Upper lobe of right lung (tissue), 1 donor: ENCODE results near the gene HOXA2. TPM values are rescaled to one million over a fixed set of nuclear protein-coding genes. Genes with fewer than 3 reads are reported as not detected.

Source experiments
- ATAC-seq: fragments of 200-7000 bp; cut with Tn5 transposase; one replicate; pipeline ENCODE4 v1.9.1; 2020; ENCODE audit warnings: mild to moderate bottlenecking, moderate library complexity
- DNase-seq: peaks from one replicate; pipeline ENCODE4 v3.0.0-alpha.2; 2020
- H3K27ac ChIP-seq: fragments of 200-600 bp; one replicate; pipeline ENCODE4 v1.8.0; 2022
- H3K27me3 ChIP-seq: fragments of 200-600 bp; one replicate; pipeline ENCODE4 v1.8.0; 2022; ENCODE audit warnings: mild to moderate bottlenecking
- H3K36me3 ChIP-seq: fragments of 200-600 bp; one replicate; pipeline ENCODE4 v1.8.0; 2022
- H3K4me1 ChIP-seq: fragments of 200-600 bp; one replicate; pipeline ENCODE4 v1.8.0; 2022
- H3K4me3 ChIP-seq: fragments of 200-600 bp; one replicate; pipeline ENCODE4 v1.8.0; 2022; ENCODE audit warnings: mild to moderate bottlenecking
- H3K9me3 ChIP-seq: fragments of 200-600 bp; one replicate; pipeline ENCODE4 v1.8.0; 2022
- intact Hi-C: fragments of 100-400 bp; cut with DNase I; formaldehyde crosslinking; loops from one replicate; pipeline ENCODE4 v1.11.0; 2022
- long read RNA-seq: library from polyadenylated mRNA; unstranded; transcript quantifications from one replicate; pipeline ENCODE4 v2.0.0, GENCODE V29; 2021
- total RNA-seq: library from RNA; stranded (reverse); fragmentation: NEBNext Ultra II Directional; extraction: Animal tissue kit (Norgen Biotek cat#: 25700); gene quantifications from one replicate; pipeline ENCODE4 v1.2.1, GENCODE V29; 2021
- TF ChIP-seq, protein P1 (sequence below): fragments of 200-600 bp; IDR thresholded peaks from one replicate; pipeline ENCODE4 v1.8.0; 2022; ENCODE audit warnings: antibody characterized with exemption
- donor health status: DM: no; HTN: yes; CAD: no; lungs with severe emphysema.

The HOXA2 gene
- 2.1 TPM for total RNA-seq
- long read RNA-seq, partial matches to known transcripts = 0 of 2 reads
- long read RNA-seq, other reads (novel, unspliced or antisense) = 0 of 2 reads

DNA sequence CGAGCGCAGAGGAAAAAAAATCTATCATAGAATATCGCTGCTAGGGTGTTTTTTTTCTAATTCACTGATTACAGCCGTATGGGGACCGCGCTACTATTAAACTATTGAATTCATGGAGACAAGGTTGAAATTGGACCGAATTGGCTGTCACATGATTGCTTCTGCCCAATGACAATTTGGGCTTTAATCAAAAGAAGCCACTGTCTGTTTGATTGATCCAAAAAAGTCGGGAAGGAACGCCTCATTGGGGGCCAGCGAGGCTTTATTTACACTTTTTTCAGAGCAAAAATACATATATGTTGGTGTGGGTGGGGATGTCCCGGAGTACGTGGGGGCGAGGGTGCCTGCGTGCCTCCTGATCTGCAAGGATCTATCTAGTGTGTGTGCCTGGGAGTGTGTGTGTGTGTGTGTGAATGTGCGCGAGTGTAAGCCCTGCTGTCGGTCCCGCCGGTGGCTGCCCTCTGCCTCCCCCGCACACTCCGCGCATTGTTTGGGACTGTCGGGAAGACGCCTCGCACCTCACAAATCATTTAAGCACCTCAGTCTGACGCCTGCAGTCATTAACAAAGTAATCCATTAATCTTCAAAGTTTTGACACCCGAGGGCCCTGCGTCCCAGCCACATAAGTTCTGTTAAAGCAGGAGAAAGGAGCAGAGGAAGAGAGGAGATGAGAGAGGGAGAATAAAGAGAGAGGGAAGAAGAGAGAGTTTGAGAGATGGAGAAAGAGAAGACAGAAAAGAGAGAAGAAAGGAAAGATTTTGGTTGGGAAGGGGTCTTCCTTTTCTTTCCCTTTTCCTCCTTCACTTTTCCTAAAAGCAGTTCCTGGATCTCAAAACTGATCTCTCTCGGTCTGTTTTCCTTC lies at the start of gene HOXA2:
TSS of gene HOXA2 (minus strand) at position 103 of the 862 bp plus-strand sequence. CDS start 183 bp downstream, outside the sequence.
- Histone ChIP-seq H3K4me3 (peak within 1 kb of the TSS; percentile 91), H3K9me3 (no peaks in the 10 kb centered on the region), H3K4me1 (peaks cover 17% of the 10 kb centered on the region), H3K27ac (peak within 1 kb of the TSS; percentile 91), H3K36me3 (no peaks in the 10 kb centered on the region), H3K27me3 (peaks cover 26% of the 10 kb centered on the region)
- TF ChIP-seq, protein P1, sequence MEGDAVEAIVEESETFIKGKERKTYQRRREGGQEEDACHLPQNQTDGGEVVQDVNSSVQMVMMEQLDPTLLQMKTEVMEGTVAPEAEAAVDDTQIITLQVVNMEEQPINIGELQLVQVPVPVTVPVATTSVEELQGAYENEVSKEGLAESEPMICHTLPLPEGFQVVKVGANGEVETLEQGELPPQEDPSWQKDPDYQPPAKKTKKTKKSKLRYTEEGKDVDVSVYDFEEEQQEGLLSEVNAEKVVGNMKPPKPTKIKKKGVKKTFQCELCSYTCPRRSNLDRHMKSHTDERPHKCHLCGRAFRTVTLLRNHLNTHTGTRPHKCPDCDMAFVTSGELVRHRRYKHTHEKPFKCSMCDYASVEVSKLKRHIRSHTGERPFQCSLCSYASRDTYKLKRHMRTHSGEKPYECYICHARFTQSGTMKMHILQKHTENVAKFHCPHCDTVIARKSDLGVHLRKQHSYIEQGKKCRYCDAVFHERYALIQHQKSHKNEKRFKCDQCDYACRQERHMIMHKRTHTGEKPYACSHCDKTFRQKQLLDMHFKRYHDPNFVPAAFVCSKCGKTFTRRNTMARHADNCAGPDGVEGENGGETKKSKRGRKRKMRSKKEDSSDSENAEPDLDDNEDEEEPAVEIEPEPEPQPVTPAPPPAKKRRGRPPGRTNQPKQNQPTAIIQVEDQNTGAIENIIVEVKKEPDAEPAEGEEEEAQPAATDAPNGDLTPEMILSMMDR = no peak
- DNase-seq (no peak), ATAC-seq (peak; percentile 56)
- intact Hi-C loops = loop anchor here (10.0 kb wide), 1 partner anchor 248 kb away; no protein-coding TSS in a partner anchor

DNA sequence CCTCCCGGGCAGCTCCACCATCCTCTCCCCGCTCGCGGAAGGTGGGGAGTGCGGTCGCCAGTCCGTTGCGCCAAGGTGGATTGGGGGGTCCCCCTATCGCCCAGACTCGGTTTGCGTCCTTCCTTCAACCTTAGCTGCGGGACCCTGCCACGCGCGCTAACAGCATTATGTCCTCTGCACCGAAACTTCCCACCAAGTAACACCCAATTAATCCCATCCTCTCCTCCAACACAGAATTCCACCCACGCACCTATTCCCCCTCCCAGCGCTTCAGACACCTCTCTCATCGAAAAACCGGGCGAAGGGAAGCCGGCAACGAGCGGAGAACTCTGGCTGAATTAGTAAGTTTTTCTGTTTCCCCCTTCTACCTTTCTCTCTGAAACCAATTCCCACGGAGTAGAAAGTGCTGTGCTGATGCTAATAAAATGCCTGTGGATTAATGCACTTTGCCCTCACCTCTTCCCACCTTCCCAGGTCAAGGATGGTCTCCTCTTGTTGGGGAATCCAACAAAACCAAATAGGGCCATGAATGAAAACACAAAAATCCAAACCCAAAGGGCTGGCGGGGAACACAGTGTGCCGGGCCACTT lies 49.0 kb upstream of the HOXA2 start:
- H3K27ac ChIP-seq = peak overlapping the region; percentile 88
- ATAC-seq (no peak), DNase-seq (peak; percentile 64)
- H3K36me3 ChIP-seq = no peaks in the 10 kb centered on the region
- peaks cover 90% of the 10 kb centered on the region for H3K27me3 ChIP-seq
- peak overlapping the region; percentile 70 for H3K4me3 ChIP-seq
- H3K4me1 ChIP-seq = peaks cover 32% of the 10 kb centered on the region
- intact Hi-C loops = no loop called here
- TF ChIP-seq, protein P1 = no peak
- no peaks in the 10 kb centered on the region for H3K9me3 ChIP-seq

DNA sequence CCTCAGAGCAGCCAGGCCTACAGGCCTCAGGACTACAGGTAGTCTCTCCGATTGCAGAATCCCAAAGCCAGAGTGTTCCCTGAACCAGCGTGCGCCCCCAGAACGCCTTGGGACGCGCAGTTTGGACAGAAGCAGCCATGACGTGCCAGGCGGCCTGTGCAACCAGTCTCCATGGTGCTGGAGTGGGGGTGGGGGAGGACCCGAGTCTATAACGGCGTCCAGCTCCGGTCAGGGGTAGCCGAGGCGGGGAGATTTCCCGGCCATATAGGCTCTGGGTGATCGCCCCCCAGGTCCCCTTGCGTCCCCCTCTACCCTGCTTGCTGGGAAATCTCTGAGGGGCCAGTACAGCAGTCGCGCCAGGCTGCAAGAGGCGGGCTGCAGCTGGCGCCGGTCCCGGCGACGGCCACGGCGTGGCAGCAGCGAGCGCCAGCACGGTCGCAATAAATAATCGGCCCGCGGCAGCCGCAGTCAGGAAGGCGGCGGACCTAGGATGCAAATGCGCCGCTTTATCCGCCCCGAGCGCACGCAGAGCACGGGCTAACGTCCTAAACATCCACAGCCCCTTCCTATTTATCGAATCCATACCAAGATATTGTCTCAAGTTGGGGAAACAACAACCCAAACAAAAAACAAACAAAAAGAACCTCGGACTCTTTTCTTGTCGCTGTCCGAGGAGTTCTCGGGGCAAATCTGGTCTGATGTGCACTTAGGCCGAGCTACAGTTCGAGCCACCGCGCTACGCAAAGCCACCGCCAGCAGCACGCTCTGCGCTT lies 48.3 kb upstream of the HOXA2 start:
- ATAC-seq (peak; percentile 84), DNase-seq (peak; percentile 86)
- H3K36me3 ChIP-seq = no peaks in the 10 kb centered on the region
- H3K27me3 ChIP-seq = peaks cover 91% of the 10 kb centered on the region
- H3K4me1 ChIP-seq = peaks cover 29% of the 10 kb centered on the region
- H3K27ac ChIP-seq = peak overlapping the region; percentile 88
- TF ChIP-seq, protein P1 = peak; percentile 88
- peak overlapping the region; percentile 70 for H3K4me3 ChIP-seq
- no peaks in the 10 kb centered on the region for H3K9me3 ChIP-seq
- intact Hi-C loops = no loop called here

DNA sequence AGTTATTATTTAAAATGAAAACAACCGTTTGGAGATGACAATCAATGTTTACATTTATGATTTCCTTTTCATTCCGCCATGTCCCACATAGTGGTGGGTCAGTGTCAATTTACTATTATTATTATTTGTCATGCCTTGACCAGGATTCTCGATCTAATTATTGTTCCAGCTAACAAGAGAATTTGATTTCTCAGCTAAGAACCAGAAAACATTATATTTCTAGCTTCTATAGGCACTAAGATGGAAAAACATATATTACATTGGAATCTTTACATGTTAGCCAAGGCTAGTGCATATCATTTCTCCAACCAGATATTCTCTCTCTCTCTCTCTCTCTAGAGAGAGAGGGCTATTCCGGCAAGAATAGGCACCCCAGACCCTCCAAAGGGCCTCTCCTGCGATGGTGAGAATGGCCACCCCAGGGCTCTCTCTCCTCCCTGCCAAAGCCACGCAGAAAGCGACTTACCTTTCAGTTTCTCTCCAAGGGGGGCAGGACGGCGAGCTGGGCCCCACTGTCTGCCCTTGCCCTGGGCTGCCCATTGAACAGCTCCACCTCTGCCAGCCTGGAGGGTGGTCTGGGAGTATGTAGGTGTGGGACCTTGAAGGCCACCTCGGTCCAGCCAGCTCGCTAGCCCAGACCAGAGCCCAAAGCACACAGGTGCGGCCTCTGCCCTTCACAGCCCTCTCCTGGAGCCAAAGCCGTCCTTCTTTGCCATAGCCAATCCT lies 47.5 kb upstream of the HOXA2 start:
- peaks cover 22% of the 10 kb centered on the region for H3K4me1 ChIP-seq

More for the DNA sequence above, 47.5 kb upstream of the HOXA2 start:
- TF ChIP-seq, protein P1 = no peak
- Histone ChIP-seq H3K36me3 (no peaks in the 10 kb centered on the region), H3K27me3 (peaks cover 88% of the 10 kb centered on the region), H3K27ac (peak overlapping the region; percentile 88), H3K4me3 (peak overlapping the region; percentile 70), H3K9me3 (no peaks in the 10 kb centered on the region)
- no peak for ATAC-seq
- DNase-seq = peak; percentile 58
- intact Hi-C loops = no loop called here
